Measurements from ENCODE around the gene NT5C.

Gene NT5C

DNA sequence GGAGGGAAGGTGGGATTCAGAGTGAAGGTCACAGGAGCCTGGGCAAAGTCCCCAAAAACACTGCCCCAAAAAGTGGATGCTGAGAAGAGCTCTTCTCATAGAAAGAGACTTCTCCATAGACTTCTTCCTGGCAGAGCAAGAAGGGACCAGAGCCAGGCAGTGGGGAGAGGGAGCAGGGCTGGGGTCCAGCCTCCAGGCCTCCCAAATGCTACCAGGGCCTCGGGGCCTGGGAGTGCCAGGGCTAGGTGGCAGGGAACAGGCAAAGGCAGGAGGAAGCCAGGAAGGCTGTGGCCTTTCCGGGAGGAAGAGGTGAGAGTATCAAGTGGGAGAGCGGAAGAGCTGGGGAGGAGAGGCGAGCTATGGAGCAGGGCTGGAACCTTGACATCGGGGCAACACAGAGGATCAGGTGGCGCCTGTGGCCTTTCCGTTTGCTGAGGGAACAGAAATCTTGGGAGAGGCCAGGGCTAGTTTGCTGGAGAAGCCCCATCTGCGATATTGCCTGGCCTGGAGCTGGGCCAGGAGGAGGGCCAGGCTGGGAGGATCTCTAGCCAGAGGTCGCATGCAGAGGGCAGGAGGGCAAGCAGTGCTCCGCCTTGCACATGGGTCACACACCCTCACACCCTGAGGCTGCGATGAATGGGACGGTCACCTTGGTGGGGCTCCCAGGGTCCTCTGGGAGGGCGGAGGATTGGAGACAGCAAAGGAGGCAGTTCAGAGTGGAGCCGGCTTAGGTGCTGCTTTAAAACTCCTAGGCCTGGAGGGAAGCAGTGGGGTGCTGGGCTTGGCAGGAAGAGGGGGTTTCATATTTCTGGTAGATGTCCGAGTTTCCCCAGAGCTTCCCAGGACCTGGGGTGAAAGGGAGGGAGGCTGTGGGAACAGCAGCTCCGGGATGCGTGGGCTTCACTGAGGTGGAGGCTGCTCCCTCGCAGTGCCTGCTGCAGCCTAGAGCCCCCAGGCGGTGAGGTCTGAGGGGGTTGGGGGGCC is 40.4 kb downstream of the NT5C start:
- DNase-seq, result no peak

DNA sequence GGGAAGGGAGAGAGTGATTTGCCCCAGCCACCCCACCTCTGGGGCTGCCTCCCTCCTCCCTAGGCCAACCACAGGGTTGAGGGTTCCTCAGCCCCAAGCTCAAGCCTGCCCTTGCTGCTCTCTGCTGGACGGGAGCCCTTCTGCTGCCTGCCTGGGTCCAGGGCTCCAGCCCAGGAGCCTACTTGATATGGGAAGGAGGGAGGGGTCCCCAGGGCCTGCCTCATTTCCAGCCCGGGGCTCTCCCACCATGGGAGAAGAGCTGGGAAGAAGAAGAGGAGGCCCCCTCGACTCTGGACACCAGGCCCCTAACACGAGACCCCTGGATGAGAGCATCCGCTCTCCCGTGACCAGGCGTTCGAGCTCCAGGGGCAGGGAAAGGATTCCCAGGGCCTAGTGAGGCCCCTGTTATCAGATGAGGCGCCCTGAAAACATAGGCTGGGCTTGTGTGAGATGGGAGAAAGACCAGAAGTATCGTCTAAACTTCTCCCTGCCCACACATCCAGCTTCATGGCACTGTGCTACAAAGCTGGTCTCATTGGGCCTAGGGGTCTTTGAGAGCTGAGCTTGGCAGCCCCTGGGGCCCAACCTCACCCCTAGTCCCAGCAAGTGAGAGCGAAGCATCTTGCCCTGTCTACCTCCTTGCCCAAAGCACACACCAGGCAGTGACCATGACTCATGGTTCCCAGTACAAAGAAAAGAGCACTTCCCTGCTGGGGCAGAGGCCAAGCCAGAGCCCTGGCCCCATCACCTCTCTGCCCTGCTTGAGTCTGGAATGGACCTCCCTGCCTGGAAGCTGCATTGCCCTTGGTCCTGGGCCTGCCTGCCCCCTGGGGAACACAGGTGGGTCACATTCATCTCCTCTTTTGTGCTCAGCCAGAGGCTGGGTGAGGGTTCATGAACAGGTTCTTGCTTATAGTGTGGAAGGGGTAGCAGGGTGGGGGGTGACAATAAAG is 42.8 kb downstream of the NT5C start:
- no peak for DNase-seq

DNA sequence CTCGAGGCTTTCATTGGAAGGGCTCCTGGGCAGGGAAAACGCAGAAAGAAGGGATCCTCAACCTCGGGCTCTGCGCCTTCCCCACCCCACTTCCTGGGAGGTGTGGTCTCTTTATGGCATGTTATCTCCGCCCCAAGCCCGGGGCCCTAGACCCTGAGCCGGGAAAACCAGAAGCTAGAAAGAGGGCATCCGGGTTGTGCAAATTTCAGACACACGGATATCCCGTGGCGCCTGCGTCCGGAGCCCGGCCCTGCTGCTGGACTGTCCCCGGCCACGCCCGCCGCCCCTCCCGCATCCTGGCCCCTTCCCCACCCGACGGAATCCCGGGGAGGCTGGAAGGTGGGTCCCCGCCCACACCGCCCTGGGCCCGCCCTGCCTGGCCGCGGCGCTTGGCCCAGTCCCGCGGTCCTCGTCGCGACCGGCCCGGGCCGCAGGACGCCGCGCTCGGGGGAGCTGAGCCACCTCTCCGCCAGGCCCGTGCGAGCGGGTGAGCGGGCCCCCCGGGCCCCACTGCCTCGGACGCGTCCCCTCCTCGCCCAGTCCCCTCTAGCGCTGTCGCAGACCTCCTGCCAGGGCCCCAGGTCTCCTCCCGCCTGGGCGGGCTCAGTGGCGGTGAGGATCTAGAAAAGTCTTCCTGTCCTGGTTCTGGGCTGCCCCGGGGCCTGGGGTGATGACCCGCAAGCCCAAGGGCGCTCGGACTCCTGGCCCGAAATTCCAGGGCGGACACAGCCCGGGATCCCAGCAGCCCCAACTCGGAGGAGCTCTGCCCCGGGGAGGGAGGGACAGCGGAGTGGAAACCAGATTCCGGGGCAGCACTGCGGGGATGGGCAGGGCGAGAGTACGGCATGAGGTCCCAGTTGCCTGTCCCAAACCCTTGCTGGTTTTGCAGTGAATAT is 43.7 kb downstream of the NT5C start, which contains the start of gene SLC16A5:
Gene SLC16A5, plus strand, starts transcription at position 397 of the 896 bp plus-strand sequence. CDS start 5,683 bp downstream, outside the sequence.
- DNase-seq, result peak; percentile 71

DNA sequence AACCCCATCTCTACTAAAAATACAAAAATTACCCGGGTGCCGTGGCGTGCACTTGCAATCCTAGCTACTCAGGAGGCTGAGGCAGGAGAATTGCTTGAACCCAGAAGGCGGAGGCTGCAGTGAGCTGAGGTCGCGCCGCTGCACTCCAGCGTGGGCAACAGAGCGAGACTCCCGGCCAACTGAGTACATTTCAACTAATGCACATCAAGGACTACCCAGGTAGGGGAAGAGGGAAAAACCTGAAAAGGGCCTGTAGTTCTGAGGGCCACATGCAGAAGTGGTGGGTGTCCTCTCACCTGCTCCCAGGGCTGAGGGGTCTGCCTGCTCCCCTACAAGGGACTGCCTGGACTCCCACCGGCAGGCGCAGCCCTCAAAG is 44.4 kb downstream of the NT5C start:
- no peak for DNase-seq

DNA sequence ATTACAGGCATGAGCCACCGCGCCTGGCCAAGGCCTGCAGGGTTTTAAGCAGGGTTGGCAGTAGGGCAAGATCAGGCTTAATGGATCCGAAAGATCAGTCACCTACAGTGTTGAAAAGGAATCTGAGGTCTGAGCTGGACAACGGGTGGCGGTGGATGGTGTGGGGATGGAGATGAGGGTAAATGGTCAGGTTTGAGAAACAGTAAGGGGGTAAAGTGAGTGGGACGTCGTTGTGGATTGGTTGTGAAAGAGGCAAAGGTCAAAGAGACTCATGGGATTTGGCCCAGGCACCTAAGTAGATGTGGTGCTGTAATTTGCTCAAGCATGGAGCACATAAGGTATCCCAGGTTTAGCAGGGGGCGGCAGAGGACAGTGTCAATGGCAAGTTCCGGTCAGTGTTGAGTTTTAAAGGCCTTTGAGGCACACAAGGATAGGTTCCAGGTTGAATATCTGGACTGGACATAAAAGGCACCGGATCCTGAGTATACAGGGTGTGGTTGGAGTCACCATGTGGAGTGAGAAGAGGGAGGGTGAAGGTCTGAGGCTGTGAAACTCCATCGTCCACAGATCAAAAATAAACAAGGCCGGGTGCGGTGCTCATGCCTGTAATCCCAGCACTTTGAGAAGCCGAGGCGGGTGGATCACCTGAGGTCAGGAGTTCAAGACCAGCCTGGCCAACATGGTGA is 44.9 kb downstream of the NT5C start:
- no peak for DNase-seq

DNA sequence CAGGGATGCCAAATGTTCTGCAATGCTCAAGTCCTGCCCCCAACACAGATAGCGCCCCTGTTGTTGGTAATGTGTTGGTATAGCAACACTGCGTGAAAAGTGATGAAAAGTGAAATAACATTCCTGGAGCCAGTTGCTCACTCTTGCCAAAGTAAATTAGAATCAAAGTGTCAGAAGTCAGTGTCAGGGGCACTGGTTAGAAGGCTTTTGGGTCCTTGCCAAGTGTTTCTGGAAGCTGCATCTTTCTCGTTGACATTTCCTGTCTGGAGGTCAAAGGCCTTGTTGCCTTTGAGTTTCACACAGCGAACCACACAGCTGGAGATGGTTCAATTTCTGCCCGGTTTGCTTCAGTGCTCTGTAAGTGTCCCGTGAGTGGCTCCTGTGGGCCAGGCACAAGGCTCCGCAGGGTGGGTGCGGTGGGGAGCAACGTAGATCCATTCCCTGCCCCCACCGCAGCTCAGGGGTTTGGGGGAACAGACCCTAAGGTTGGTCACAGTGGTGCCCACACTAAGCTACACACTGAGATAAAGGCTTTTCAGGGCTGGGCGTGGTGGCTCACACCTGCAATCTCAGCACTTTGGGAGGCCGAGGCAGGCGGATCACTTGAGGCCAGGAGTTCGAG is 47.4 kb downstream of the NT5C start:
- no peak for DNase-seq

DNA sequence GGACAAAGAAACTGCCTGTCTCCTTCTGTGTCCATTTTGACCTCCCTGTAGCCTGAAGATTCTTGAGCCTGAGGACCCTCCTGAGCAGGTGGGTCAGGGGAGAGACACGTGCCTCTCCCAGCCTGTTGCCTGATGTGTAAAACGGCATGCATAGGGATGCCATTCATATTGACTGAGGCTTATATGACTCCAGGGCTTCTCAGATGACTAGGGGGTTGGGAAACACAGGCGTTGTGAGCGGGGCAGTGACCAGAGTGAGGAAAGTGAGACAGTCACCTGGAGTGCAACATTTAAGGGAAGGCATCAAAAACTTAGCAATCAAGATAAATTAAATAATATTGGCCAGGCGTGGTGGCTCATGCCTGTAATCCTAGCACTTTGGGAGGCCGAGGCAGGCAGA is 48.9 kb downstream of the NT5C start:
- DNase-seq, result no peak

DNA sequence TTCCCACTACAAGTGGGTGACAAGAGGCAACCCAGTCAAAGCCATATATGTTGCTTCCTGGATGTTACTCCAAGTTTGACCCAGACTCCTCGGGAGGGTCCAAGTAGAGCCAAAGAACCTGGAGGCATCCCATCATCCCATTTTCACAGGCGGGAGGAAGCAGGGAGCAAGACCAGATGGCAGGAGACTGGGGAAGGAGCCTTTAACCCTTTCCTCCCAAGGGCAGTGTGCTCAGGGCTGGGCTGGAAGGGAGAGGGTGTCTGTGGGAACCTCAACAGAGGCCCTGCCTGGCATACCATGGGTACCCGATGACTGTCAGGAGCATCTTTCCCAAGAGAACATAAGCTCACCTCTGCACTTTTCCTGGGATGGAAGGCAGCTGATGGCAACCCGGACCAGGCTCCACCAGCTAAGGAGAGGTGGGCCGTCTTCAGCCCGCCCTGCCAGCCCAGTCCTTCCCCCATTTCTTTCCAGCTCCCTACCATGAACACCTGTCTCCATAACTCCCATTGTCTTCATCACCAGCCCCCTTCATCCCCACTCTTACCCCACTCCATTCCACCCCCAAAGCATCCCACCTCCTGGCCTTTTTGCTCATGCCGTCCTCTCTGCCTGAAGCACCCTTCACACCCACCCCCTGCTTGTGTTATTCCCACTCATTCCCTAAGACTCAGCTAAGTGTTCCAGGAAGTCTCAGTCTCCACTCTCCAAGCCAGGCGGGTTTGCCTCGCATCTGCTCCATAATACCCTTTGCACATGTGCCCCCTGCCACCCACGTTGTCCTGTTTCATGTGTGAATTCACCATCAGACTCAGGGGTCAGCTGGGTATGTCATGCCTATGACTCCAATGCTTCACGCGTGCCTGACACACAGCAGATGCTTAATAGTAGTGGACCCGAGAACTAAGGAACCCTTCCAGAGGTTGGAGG is 49.7 kb downstream of the NT5C start:
- no peak for DNase-seq

All from NCI-H510A treated with DMSO at 0.1 percent for 48 hours (cell line).